Measurements from ENCODE around the gene DAPP1. TPM values are rescaled to one million over a fixed set of nuclear protein-coding genes. Genes with fewer than 3 reads are reported as not detected.

The DAPP1 gene
- total RNA-seq, 1 donor: not detected

GRCh38 chr4:99856166-99856565 is 39.5 kb downstream of the DAPP1 start:
- DNase-seq (ENCODE audit: low read depth): peak; percentile 33
- no peak overlapping the region for H3K4me3 ChIP-seq (ENCODE audit: low read depth, low read length)
- no peak for TF ChIP-seq CTCF (IDR thresholded peaks at IDR 0.05; ENCODE audit: insufficient read depth, low read length)

- TF ChIP-seq CTCF (IDR thresholded peaks at IDR 0.05; ENCODE audit: insufficient read depth, low read length): no peak
- no peak for DNase-seq (ENCODE audit: low read depth)
- no peak overlapping the region for H3K4me3 ChIP-seq (ENCODE audit: low read depth, low read length)
These were observed 40.7 kb downstream of the DAPP1 start for GRCh38 chr4:99857307-99857706.

GRCh38 chr4:99859618-99860017 is 43.0 kb downstream of the DAPP1 start:
- TF ChIP-seq CTCF (IDR thresholded peaks at IDR 0.05; ENCODE audit: insufficient read depth, low read length): no peak
- no peak overlapping the region for H3K4me3 ChIP-seq (ENCODE audit: low read depth, low read length)
- DNase-seq (ENCODE audit: low read depth): no peak

- no peak for TF ChIP-seq CTCF (IDR thresholded peaks at IDR 0.05; ENCODE audit: insufficient read depth, low read length)
- H3K4me3 ChIP-seq (ENCODE audit: low read depth, low read length): no peak overlapping the region
- DNase-seq (ENCODE audit: low read depth): no peak
These were observed 43.9 kb downstream of the DAPP1 start for GRCh38 chr4:99860521-99860920.

GRCh38 chr4:99861120-99861905 is 44.7 kb downstream of the DAPP1 start:
- no peak overlapping the region for H3K4me3 ChIP-seq (ENCODE audit: low read depth, low read length)
- TF ChIP-seq CTCF (IDR thresholded peaks at IDR 0.05; ENCODE audit: insufficient read depth, low read length): no peak
- DNase-seq (ENCODE audit: low read depth): no peak

- no peak for DNase-seq (ENCODE audit: low read depth)
- no peak overlapping the region for H3K4me3 ChIP-seq (ENCODE audit: low read depth, low read length)
- no peak for TF ChIP-seq CTCF (IDR thresholded peaks at IDR 0.05; ENCODE audit: insufficient read depth, low read length)
These were observed 47.2 kb downstream of the DAPP1 start for GRCh38 chr4:99863804-99864203.
